Stomach (tissue), 4 donors: ENCODE data around the gene DIS3L2.

Experiments
- CTCF ChIP-seq, 7 experiments: fragments of 450-650 bp in 4 of 7; fragments of 200-600 bp in 3 of 7; sonication (generic) in 3 of 7; IDR thresholded peaks; one replicate each; pipeline ENCODE4 v1.5.1; 2016 to 2019; ENCODE audit warnings: antibody characterized with exemption in 7 of 7, control low read depth in 2 of 7, mild to moderate bottlenecking in 1 of 7
- EP300 ChIP-seq: sonication (generic); formaldehyde crosslinking; IDR thresholded peaks from one replicate; pipeline ENCODE4 v1.6.1; 2017; ENCODE audit warnings: antibody characterized with exemption
- POLR2A ChIP-seq, 4 donors: fragments of 450-650 bp; IDR thresholded peaks; one replicate each; pipeline ENCODE4 v1.6.1; 2016; ENCODE audit warnings: antibody characterized with exemption in 4 of 4, control low read depth in 2 of 4, mild to moderate bottlenecking in 1 of 4, moderate library complexity in 1 of 4
- POLR2AphosphoS5 ChIP-seq, 3 donors: sonication (generic); formaldehyde crosslinking; IDR thresholded peaks; one replicate each; pipeline ENCODE4 v1.6.1; 2016; ENCODE audit warnings: antibody characterized with exemption in 3 of 3

DNA sequence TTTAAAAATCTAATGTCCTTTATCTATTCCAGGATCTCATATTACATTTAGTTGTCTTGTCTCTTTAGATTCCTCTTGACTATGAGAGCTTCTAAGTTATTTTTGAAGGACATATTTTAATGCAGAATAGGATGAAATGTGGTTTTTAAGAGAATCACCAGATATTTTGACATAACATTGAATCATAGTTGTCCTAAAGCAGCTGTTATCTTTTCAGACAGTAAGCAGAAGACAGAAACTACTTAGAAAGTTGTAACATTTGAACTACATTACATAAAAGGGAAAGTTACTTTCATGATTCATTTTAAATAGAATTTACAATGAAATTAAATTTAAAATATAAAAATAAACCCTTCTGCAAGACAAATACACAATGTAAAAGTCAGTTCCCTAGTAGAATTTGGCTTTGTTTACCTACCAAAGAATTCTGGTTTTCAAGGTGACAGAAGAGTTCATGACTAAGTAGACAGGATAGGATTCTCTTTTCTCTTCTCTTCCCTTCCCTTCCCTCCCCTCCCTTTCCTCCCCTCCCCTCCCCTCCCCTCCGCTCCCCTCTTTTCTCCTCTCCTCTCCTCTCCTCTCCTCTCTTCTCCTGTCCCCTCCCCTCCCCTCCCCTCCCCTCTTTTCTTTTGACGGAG is 186.0 kb downstream of the DIS3L2 start:
- TF ChIP-seq POLR2AphosphoS5 (IDR thresholded peaks at IDR 0.05) (no peak), POLR2A (IDR thresholded peaks at IDR 0.05) (no peak), CTCF (IDR thresholded peaks at IDR 0.05) (no peak), EP300 (no peak)
